KMS-11 (cell line): ENCODE data around the gene NRF1.
"Not testable (repeated sequence)": the region's sequence is repeated elsewhere in the genome, so short reads cannot be mapped to it uniquely, and the experiment has no call there.

Experiments
- H2AFZ ChIP-seq: fragments of 200-600 bp; sonication (generic); 2 replicates; pipeline ENCODE4 v1.6.1; 2016; ENCODE audit warnings: antibody characterized with exemption, mixed run types, low read depth
- H3K27ac ChIP-seq: fragments of 200-600 bp; sonication (generic); 2 replicates; pipeline ENCODE4 v1.6.1; 2016; ENCODE audit warnings: mild to moderate bottlenecking, mixed run types
- H3K27me3 ChIP-seq: fragments of 200-600 bp; sonication (generic); 2 replicates; pipeline ENCODE4 v1.6.1; 2017; ENCODE audit warnings: mild to moderate bottlenecking, low read depth, mixed run types, moderate library complexity; ENCODE audit not compliant: insufficient read depth
- H3K36me3 ChIP-seq: fragments of 200-600 bp; sonication (generic); 2 replicates; pipeline ENCODE4 v1.6.1; 2017; ENCODE audit warnings: mild to moderate bottlenecking, mixed run types; ENCODE audit not compliant: insufficient read depth
- H3K4me1 ChIP-seq: fragments of 200-600 bp; sonication (generic); 2 replicates; pipeline ENCODE4 v1.6.1; 2016; ENCODE audit warnings: mild to moderate bottlenecking, low read depth, mixed run types; ENCODE audit not compliant: poor library complexity, severe bottlenecking
- H3K4me2 ChIP-seq: fragments of 200-600 bp; sonication (generic); 2 replicates; pipeline ENCODE4 v1.7.0; 2016; ENCODE audit warnings: mild to moderate bottlenecking, mixed run types
- H3K4me3 ChIP-seq: fragments of 200-600 bp; sonication (generic); IDR thresholded peaks from 2 replicates; pipeline ENCODE4 v1.6.1; 2017; ENCODE audit warnings: low read depth, low read length, mixed read lengths; ENCODE audit not compliant: insufficient read depth
- H3K79me2 ChIP-seq: fragments of 200-600 bp; sonication (generic); 2 replicates; pipeline ENCODE4 v1.6.1; 2016; ENCODE audit warnings: low read depth, mixed run types; ENCODE audit not compliant: insufficient read depth
- H3K9ac ChIP-seq: fragments of 200-600 bp; sonication (generic); 2 replicates; pipeline ENCODE4 v1.6.1; 2016; ENCODE audit warnings: mild to moderate bottlenecking, mixed run types
- H4K20me1 ChIP-seq: fragments of 200-600 bp; sonication (generic); 2 replicates; pipeline ENCODE4 v1.6.1; 2016; ENCODE audit warnings: mild to moderate bottlenecking, mixed run types; ENCODE audit not compliant: insufficient read depth
- CTCF ChIP-seq: fragments of 200-600 bp; sonication (generic); conservative IDR thresholded peaks from 2 replicates; pipeline ENCODE4 v1.6.1; 2017; ENCODE audit warnings: low read depth, mild to moderate bottlenecking, antibody characterized with exemption, low read length, moderate library complexity, mixed read lengths

The NRF1 gene

GRCh38 chr7:129669901-129670300, 58.4 kb downstream of the NRF1 start:
- no peaks in the 10 kb centered on the region for H3K36me3 ChIP-seq
- H3K79me2 ChIP-seq, result no peaks in the 10 kb centered on the region
- no peak overlapping the region for H3K4me3 ChIP-seq
- H2AFZ ChIP-seq, result no peak overlapping the region
- no peaks in the 10 kb centered on the region for H4K20me1 ChIP-seq
- no peak for TF ChIP-seq CTCF
- H3K4me2 ChIP-seq, result no peak overlapping the region
- no peak overlapping the region for H3K9ac ChIP-seq
- H3K4me1 ChIP-seq, result peaks cover under 1% of the 10 kb centered on the region
- no peak overlapping the region for H3K27ac ChIP-seq
- no peaks in the 10 kb centered on the region for H3K27me3 ChIP-seq

- TF ChIP-seq CTCF, result no peak
- H3K27ac ChIP-seq, result no peak overlapping the region
- no peak overlapping the region for H3K4me3 ChIP-seq
- H3K36me3 ChIP-seq, result no peaks in the 10 kb centered on the region
- H3K9ac ChIP-seq, result no peak overlapping the region
- no peaks in the 10 kb centered on the region for H3K79me2 ChIP-seq
- no peaks in the 10 kb centered on the region for H3K27me3 ChIP-seq
- no peak overlapping the region for H2AFZ ChIP-seq
- no peaks in the 10 kb centered on the region for H3K4me1 ChIP-seq
- no peaks in the 10 kb centered on the region for H4K20me1 ChIP-seq
- H3K4me2 ChIP-seq, result no peak overlapping the region
These were observed 59.1 kb downstream of the NRF1 start for GRCh38 chr7:129670656-129671055.

GRCh38 chr7:129671266-129671665, 59.7 kb downstream of the NRF1 start:
- Histone ChIP-seq H3K4me1 (no peaks in the 10 kb centered on the region), H3K27me3 (no peaks in the 10 kb centered on the region), H3K9ac (no peak overlapping the region), H3K4me3 (no peak overlapping the region), H3K79me2 (no peaks in the 10 kb centered on the region), H4K20me1 (no peaks in the 10 kb centered on the region), H3K4me2 (no peak overlapping the region), H2AFZ (no peak overlapping the region), H3K36me3 (no peaks in the 10 kb centered on the region), H3K27ac (no peak overlapping the region)
- TF ChIP-seq CTCF, result no peak

GRCh38 chr7:129674475-129674874, 63.0 kb downstream of the NRF1 start:
- H3K27me3 ChIP-seq, H3K4me2 ChIP-seq, H2AFZ ChIP-seq, H3K79me2 ChIP-seq, H3K4me3 ChIP-seq, H4K20me1 ChIP-seq, H3K27ac ChIP-seq, H3K36me3 ChIP-seq, H3K9ac ChIP-seq: not testable (repeated sequence)
- peaks cover 11% of the 10 kb centered on the region for H3K4me1 ChIP-seq

- no peak overlapping the region for H2AFZ ChIP-seq
- H4K20me1 ChIP-seq, result no peaks in the 10 kb centered on the region
- H3K4me2 ChIP-seq, result no peak overlapping the region
- no peak overlapping the region for H3K9ac ChIP-seq
- TF ChIP-seq CTCF, result no peak
- no peaks in the 10 kb centered on the region for H3K27me3 ChIP-seq
- no peaks in the 10 kb centered on the region for H3K79me2 ChIP-seq
- no peaks in the 10 kb centered on the region for H3K36me3 ChIP-seq
- no peak overlapping the region for H3K27ac ChIP-seq
- H3K4me3 ChIP-seq, result no peak overlapping the region
- peaks cover 11% of the 10 kb centered on the region for H3K4me1 ChIP-seq
These were observed 64.0 kb downstream of the NRF1 start for GRCh38 chr7:129675521-129675920.
